HepG2 (cell line): ENCODE data around the gene RPS6KA5. TPM values are rescaled to one million over a fixed set of nuclear protein-coding genes. Genes with fewer than 3 reads are reported as not detected.

Source experiments
- FOXA3 ChIP-seq: IDR thresholded peaks from 2 replicates; pipeline ENCODE4 v1.6.1; 2016; ENCODE audit warnings: missing genetic modification reagents, missing compliant biosample characterization
- FOXK1 ChIP-seq: sonication (generic); formaldehyde crosslinking; IDR thresholded peaks from 2 replicates; pipeline ENCODE4 v1.4.0; 2020; ENCODE audit warnings: low read depth, missing genetic modification reagents, borderline replicate concordance
- SOX6 ChIP-seq, 2 experiments: fragments of 450-650 bp in 1 of 2; sonication (generic) in 1 of 2; formaldehyde crosslinking in 1 of 2; IDR thresholded peaks; 2 replicates each; pipeline versions ENCODE4 v1.4.0 to v1.6.1; 2017 to 2020; ENCODE audit warnings: antibody characterized with exemption in 1 of 2, mild to moderate bottlenecking in 1 of 2, missing genetic modification reagents in 1 of 2
- U2AF2 ChIP-seq: fragments of 200-400 bp; formaldehyde crosslinking; IDR thresholded peaks from 2 replicates; pipeline ENCODE4 v1.6.1; 2017; ENCODE audit warnings: low read depth, mild to moderate bottlenecking, low read length
- ZNF160 ChIP-seq: sonication (generic); formaldehyde crosslinking; IDR thresholded peaks from 2 replicates; pipeline ENCODE4 v1.8.0; 2022; ENCODE audit warnings: mild to moderate bottlenecking, inconsistent platforms, missing genetic modification reagents
- polyA plus RNA-seq, 8 experiments: library from polyadenylated mRNA; depleted of rRNA in 3 of 8; stranded (reverse) in 7 of 8; unstranded in 1 of 8; fragments of >200 nt; fragmentation: Illumina TruSeq in 4 of 8; extraction: Trizol in 4 of 8; gene quantifications; 2 replicates each; pipeline versions ENCODE4 v1.2.1 to v1.2.3, GENCODE V29; 2011 to 2016; ENCODE audit warnings: low read depth in 4 of 8, missing spikeins in 1 of 8, mixed read lengths in 1 of 8; ENCODE audit not compliant: insufficient read depth in 1 of 8
- total RNA-seq, 5 experiments: library from RNA; depleted of rRNA; stranded (reverse); fragments of >200 nt; fragmentation: Illumina TruSeq; extraction: Trizol; gene quantifications; 2 replicates each; pipeline ENCODE4 v1.2.3, GENCODE V29; 2016; ENCODE audit warnings: low read depth in 1 of 5
- TF ChIP-seq, protein P1 (sequence below): sonication (generic); formaldehyde crosslinking; IDR thresholded peaks from 2 replicates; pipeline ENCODE4 v1.9.0; 2021; ENCODE audit warnings: mild to moderate bottlenecking, missing genetic modification reagents

RPS6KA5 gene
- total and polyA plus RNA-seq, 2 of the 13 experiments (the other 11 are each of a cell fraction or from before 2014, with no cell fraction given): 0.50 to 0.58 TPM

DNA sequence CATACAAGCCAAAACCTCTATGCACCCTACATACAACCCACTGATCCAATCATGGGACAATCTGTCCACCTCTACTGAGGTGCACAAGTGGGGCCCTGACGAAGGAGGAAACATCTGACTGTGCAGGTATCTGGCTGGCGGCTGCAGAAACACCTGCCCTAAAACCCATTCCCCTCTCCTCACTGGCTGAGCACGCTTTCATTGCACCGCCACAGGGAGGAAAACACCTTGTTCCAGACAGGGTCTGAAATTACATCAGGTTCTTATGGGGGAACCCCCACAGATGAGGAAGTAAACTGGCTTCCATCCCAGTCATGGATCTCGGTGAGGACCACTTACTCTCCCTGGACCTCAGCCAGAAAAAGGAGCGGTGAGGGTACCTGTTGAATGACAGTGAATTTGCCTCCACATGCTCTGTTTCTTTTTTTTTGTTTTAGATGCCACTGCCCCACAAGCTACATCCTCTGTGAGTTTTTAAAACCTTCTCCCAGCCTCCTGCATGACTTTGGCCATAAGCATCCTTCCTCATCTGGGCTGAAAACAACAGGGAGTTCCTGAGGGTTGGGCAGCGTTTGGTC is 29.6 kb upstream of the RPS6KA5 start (continued):
- TF ChIP-seq, protein P1, sequence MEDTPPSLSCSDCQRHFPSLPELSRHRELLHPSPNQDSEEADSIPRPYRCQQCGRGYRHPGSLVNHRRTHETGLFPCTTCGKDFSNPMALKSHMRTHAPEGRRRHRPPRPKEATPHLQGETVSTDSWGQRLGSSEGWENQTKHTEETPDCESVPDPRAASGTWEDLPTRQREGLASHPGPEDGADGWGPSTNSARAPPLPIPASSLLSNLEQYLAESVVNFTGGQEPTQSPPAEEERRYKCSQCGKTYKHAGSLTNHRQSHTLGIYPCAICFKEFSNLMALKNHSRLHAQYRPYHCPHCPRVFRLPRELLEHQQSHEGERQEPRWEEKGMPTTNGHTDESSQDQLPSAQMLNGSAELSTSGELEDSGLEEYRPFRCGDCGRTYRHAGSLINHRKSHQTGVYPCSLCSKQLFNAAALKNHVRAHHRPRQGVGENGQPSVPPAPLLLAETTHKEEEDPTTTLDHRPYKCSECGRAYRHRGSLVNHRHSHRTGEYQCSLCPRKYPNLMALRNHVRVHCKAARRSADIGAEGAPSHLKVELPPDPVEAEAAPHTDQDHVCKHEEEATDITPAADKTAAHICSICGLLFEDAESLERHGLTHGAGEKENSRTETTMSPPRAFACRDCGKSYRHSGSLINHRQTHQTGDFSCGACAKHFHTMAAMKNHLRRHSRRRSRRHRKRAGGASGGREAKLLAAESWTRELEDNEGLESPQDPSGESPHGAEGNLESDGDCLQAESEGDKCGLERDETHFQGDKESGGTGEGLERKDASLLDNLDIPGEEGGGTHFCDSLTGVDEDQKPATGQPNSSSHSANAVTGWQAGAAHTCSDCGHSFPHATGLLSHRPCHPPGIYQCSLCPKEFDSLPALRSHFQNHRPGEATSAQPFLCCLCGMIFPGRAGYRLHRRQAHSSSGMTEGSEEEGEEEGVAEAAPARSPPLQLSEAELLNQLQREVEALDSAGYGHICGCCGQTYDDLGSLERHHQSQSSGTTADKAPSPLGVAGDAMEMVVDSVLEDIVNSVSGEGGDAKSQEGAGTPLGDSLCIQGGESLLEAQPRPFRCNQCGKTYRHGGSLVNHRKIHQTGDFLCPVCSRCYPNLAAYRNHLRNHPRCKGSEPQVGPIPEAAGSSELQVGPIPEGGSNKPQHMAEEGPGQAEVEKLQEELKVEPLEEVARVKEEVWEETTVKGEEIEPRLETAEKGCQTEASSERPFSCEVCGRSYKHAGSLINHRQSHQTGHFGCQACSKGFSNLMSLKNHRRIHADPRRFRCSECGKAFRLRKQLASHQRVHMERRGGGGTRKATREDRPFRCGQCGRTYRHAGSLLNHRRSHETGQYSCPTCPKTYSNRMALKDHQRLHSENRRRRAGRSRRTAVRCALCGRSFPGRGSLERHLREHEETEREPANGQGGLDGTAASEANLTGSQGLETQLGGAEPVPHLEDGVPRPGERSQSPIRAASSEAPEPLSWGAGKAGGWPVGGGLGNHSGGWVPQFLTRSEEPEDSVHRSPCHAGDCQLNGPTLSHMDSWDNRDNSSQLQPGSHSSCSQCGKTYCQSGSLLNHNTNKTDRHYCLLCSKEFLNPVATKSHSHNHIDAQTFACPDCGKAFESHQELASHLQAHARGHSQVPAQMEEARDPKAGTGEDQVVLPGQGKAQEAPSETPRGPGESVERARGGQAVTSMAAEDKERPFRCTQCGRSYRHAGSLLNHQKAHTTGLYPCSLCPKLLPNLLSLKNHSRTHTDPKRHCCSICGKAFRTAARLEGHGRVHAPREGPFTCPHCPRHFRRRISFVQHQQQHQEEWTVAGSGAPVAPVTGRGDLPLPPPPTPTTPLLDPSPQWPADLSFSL (CRISPR knock-in tag): no peak
- TF ChIP-seq ZNF160: no peak
- no peak for TF ChIP-seq SOX6 (IDR thresholded peaks at IDR 0.05)
- no peak for TF ChIP-seq SOX6 (CRISPR knock-in tag; IDR thresholded peaks at IDR 0.05)
- no peak for TF ChIP-seq FOXA3 (CRISPR knock-in tag)
- no peak for TF ChIP-seq FOXK1 (CRISPR knock-in tag)
- TF ChIP-seq U2AF2: no peak
- TF ChIP-seq, all 625 proteins: peak for 0
